Tibial artery (tissue), 4 donors: ENCODE measurements around the gene ART3.
"Not testable (repeated sequence)": the region's sequence is repeated elsewhere in the genome, so short reads cannot be mapped to it uniquely, and the experiment has no call there.

Experiments used
- DNase-seq, 2 donors: peaks; one replicate each; pipeline ENCODE4 v3.0.0-alpha.2; 2019
- H3K27ac ChIP-seq, 2 donors: fragments of 200-600 bp; sonication (generic) in 1 of 2; 1 replicate in 1 of 2; 2 replicates in 1 of 2; pipeline ENCODE4 v1.5.1; 2018 to 2019; ENCODE audit warnings: mild to moderate bottlenecking in 1 of 2
- H3K27me3 ChIP-seq, 2 donors: fragments of 200-600 bp; sonication (generic) in 1 of 2; one replicate each; pipeline versions ENCODE4 v1.5.1 to v1.6.0; 2016 to 2019
- H3K36me3 ChIP-seq, 3 donors: fragments of 200-600 bp; sonication (generic) in 2 of 3; one replicate each; pipeline ENCODE4 v1.5.1; 2016 to 2019; ENCODE audit warnings: mild to moderate bottlenecking in 2 of 3
- H3K4me1 ChIP-seq, 4 donors: fragments of 200-600 bp; sonication (generic) in 2 of 4; 1 replicate in 3 of 4; 2 replicates in 1 of 4; pipeline ENCODE4 v1.5.1; 2016 to 2019
- H3K4me3 ChIP-seq, 2 donors: fragments of 200-600 bp; sonication (generic) in 1 of 2; 1 replicate in 1 of 2; 2 replicates in 1 of 2; pipeline ENCODE4 v1.5.1; 2018 to 2019; ENCODE audit warnings: mild to moderate bottlenecking in 2 of 2
- H3K9me3 ChIP-seq, 3 donors: fragments of 200-600 bp; sonication (generic) in 1 of 3; one replicate each; pipeline ENCODE4 v1.5.1; 2016 to 2019
- intact Hi-C: fragments of 100-400 bp; cut with DNase I; formaldehyde crosslinking; loops from one replicate; pipeline ENCODE4 v1.15.0; 2023; ENCODE audit warnings: low total_unique reads
- TF ChIP-seq, protein P1 (sequence below), 2 experiments: fragments of 200-600 bp in 1 of 2; fragments of 450-650 bp in 1 of 2; IDR thresholded peaks; one replicate each; pipeline ENCODE4 v1.5.1; 2017 to 2019; ENCODE audit warnings: antibody characterized with exemption in 2 of 2, mild to moderate bottlenecking in 1 of 2, moderate library complexity in 1 of 2

Gene ART3

GRCh38 chr4:76036855-76037254, 37.7 kb upstream of the ART3 start:
- Histone ChIP-seq H3K27me3 (no peaks in the 10 kb centered on the region), H3K27ac (no peak overlapping the region), H3K9me3 (no peaks in the 10 kb centered on the region), H3K36me3 (no peaks in the 10 kb centered on the region), H3K4me3 (no peak overlapping the region), H3K4me1 (no peaks in the 10 kb centered on the region)
- DNase-seq: no peak
- intact Hi-C loops: no loop called here
- TF ChIP-seq, protein P1, sequence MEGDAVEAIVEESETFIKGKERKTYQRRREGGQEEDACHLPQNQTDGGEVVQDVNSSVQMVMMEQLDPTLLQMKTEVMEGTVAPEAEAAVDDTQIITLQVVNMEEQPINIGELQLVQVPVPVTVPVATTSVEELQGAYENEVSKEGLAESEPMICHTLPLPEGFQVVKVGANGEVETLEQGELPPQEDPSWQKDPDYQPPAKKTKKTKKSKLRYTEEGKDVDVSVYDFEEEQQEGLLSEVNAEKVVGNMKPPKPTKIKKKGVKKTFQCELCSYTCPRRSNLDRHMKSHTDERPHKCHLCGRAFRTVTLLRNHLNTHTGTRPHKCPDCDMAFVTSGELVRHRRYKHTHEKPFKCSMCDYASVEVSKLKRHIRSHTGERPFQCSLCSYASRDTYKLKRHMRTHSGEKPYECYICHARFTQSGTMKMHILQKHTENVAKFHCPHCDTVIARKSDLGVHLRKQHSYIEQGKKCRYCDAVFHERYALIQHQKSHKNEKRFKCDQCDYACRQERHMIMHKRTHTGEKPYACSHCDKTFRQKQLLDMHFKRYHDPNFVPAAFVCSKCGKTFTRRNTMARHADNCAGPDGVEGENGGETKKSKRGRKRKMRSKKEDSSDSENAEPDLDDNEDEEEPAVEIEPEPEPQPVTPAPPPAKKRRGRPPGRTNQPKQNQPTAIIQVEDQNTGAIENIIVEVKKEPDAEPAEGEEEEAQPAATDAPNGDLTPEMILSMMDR (IDR thresholded peaks at IDR 0.05): no peak

DNA sequence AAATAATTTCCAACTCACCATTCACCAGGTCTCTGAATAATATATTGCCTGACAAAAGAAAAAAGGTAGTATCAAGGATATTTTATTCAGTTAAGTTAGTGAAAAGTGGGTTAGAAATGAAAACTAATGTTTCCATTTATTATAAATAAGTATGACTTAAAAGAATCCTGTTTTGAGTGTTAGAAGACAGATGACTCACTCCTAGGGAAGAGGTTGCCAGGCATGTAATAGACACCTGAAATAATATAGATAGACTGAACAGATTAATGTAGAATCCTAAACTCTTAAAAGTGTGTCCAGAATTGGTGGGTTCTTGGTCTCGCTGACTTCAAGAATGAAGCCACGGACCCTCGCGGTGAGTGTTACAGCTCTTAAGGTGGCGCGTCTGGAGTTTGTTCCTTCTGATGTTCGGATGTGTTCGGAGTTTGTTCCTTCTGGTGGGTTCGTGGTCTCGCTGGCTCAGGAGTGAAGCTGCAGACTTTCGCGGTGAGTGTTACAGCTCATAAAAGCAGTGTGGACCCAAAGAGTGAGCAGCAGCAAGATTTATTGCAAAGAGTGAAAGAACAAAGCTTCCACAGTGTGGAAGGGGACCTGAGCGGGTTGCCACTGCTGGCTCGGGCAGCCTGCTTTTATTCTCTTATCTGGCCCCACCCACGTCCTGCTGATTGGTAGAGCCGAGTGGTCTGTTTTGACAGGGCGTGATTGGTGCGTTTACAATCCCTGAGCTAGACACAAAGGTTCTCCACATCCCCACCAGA, 32.1 kb upstream of the ART3 start:
- H3K36me3 ChIP-seq, intact Hi-C loops, H3K27me3 ChIP-seq, H3K4me3 ChIP-seq, H3K27ac ChIP-seq, H3K4me1 ChIP-seq, H3K9me3 ChIP-seq, DNase-seq: not testable (repeated sequence)

DNA sequence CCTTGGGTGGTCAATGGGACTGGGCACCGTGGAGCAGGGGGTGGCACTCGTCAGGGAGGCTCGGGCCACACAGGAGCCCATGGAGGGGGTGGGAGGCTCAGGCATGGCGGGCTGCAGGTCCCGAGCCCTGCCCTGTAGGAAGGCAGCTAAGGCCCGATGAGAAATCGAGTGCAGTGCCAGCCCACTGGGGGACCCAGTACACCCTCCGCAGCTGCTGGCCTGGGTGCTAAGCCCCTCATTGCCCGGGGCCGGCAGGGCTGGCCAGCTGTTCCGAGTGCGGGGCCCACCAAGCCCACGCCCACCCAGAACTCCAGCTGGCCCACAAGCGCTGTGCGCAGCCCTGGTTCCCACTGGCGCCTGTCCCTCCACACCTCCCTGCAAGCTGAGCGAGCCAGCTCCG, 31.2 kb upstream of the ART3 start:
- intact Hi-C loops, H3K36me3 ChIP-seq, H3K4me1 ChIP-seq, H3K27me3 ChIP-seq, H3K4me3 ChIP-seq, H3K9me3 ChIP-seq, DNase-seq, H3K27ac ChIP-seq: not testable (repeated sequence)

GRCh38 chr4:76044686-76045085, 29.8 kb upstream of the ART3 start:
- H3K36me3 ChIP-seq, DNase-seq, H3K4me1 ChIP-seq, H3K9me3 ChIP-seq, H3K4me3 ChIP-seq, H3K27ac ChIP-seq, intact Hi-C loops, H3K27me3 ChIP-seq: not testable (repeated sequence)

GRCh38 chr4:76049860-76050416, 24.6 kb upstream of the ART3 start:
- H3K9me3 ChIP-seq, H3K4me1 ChIP-seq, H3K27me3 ChIP-seq, intact Hi-C loops, H3K27ac ChIP-seq, H3K4me3 ChIP-seq, DNase-seq, H3K36me3 ChIP-seq: not testable (repeated sequence)

DNA sequence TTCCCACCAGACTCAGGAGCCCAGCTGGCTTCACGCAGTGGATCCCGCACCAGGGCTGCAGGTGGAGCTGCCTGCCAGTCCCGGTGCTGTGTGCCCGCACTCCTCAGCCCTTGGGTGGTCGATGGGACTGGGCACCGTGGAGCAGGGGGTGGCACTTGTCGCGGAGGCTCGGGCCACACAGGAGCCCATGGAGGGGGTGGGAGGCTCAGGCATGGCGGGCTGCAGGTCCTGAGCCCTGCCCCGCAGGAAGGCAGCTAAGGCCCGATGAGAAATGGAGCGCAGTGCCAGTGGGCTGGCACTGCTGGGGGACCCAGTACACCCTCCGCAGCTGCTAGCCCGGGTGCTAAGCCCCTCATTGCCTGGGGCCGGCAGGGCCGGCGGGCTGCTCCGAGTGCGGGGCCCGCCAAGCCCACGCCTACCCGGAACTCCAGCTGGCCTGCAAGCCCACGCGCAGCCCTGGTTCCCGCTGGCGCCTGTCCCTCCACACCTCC, 23.9 kb upstream of the ART3 start:
- H3K4me1 ChIP-seq, H3K36me3 ChIP-seq, H3K27me3 ChIP-seq, H3K9me3 ChIP-seq, DNase-seq, H3K4me3 ChIP-seq, intact Hi-C loops, H3K27ac ChIP-seq: not testable (repeated sequence)

- intact Hi-C loops: no loop called here
- no peaks in the 10 kb centered on the region for H3K9me3 ChIP-seq
- TF ChIP-seq, protein P1 (IDR thresholded peaks at IDR 0.05): no peak
- DNase-seq: no peak
- H3K4me3 ChIP-seq: no peak overlapping the region
- no peaks in the 10 kb centered on the region for H3K4me1 ChIP-seq
- H3K27ac ChIP-seq: no peak overlapping the region
- H3K27me3 ChIP-seq: peaks cover 0 to 17% of the 10 kb centered on the region in 2 donors
- H3K36me3 ChIP-seq: no peaks in the 10 kb centered on the region
These were observed 20.8 kb upstream of the ART3 start for GRCh38 chr4:76053730-76054129.

DNA sequence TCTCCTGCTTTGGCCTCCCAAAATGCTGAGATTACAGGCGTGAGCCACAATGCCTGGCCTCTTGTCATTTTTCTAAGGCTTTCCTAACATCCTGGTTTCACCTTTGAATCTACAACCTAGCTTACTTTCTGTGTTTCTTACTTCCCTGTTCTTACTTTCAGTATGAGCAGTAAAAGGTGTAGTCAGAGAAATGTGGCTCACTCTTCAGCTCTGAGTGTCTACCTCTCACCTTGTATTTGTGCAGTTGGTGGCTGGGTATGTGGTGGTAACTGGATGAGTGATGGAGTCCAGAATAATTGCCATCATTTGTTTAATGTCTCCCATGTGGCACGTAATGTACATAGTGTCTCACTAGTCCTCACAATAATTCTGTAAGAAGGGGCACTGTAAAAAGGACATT, 19.5 kb upstream of the ART3 start:
- H3K4me3 ChIP-seq: no peak overlapping the region
- intact Hi-C loops: no loop called here
- TF ChIP-seq, protein P1 (IDR thresholded peaks at IDR 0.05): no peak
- no peaks in the 10 kb centered on the region for H3K9me3 ChIP-seq
- no peak for DNase-seq
- H3K27me3 ChIP-seq: peaks cover 0 to 17% of the 10 kb centered on the region in 2 donors
- no peaks in the 10 kb centered on the region for H3K36me3 ChIP-seq
- no peaks in the 10 kb centered on the region for H3K4me1 ChIP-seq
- H3K27ac ChIP-seq: no peak overlapping the region
